ENCODE data around the gene ELAVL1. TPM values are rescaled to one million over a fixed set of nuclear protein-coding genes. Genes with fewer than 3 reads are reported as not detected.

The ELAVL1 gene
- total RNA-seq, 1 donor from 2014 or later, result 37.4 TPM

GRCh38 chr19:7915250-7916102 is 90.0 kb downstream of the ELAVL1 start:
- peaks cover 5% of the 10 kb centered on the region for H3K36me3 ChIP-seq (ENCODE audit: control insufficient read depth, insufficient read depth, low read length)
- DNase-seq (ENCODE audit: low read depth) (no peak), FAIRE-seq (no peak)
- TF ChIP-seq CTCF (IDR thresholded peaks at IDR 0.05; ENCODE audit: insufficient read depth, low read length, severe bottlenecking), result no peak
- peaks cover 2% of the 10 kb centered on the region for H3K27me3 ChIP-seq (ENCODE audit: control insufficient read depth, insufficient read depth, low read length)
- peak overlapping the region; percentile 49 for H3K4me3 ChIP-seq (ENCODE audit: low read depth, low read length)

GRCh38 chr19:7914598-7915045 is 90.8 kb downstream of the ELAVL1 start, which contains the start of gene TGFBR3L:
TSS of gene TGFBR3L (plus strand) at chr19:7914830.
- H3K36me3 ChIP-seq (ENCODE audit: control insufficient read depth, insufficient read depth, low read length), result peaks cover 7% of the 10 kb centered on the region
- H3K27me3 ChIP-seq (ENCODE audit: control insufficient read depth, insufficient read depth, low read length), result peaks cover 2% of the 10 kb centered on the region
- DNase-seq (ENCODE audit: low read depth) (no peak), FAIRE-seq (no peak)
- no peak for TF ChIP-seq CTCF (IDR thresholded peaks at IDR 0.05; ENCODE audit: insufficient read depth, low read length, severe bottlenecking)
- no peak within 1 kb of the TSS for H3K4me3 ChIP-seq (ENCODE audit: low read depth, low read length)

- FAIRE-seq (no peak), DNase-seq (ENCODE audit: low read depth) (no peak)
- H3K4me3 ChIP-seq (ENCODE audit: low read depth, low read length), result no peak overlapping the region
- TF ChIP-seq CTCF (IDR thresholded peaks at IDR 0.05; ENCODE audit: insufficient read depth, low read length, severe bottlenecking), result no peak
- H3K36me3 ChIP-seq (ENCODE audit: control insufficient read depth, insufficient read depth, low read length), result peaks cover 7% of the 10 kb centered on the region
- H3K27me3 ChIP-seq (ENCODE audit: control insufficient read depth, insufficient read depth, low read length), result peaks cover 2% of the 10 kb centered on the region
Observed at GRCh38 chr19:7914099-7914498, 91.3 kb downstream of the ELAVL1 start.

DNA sequence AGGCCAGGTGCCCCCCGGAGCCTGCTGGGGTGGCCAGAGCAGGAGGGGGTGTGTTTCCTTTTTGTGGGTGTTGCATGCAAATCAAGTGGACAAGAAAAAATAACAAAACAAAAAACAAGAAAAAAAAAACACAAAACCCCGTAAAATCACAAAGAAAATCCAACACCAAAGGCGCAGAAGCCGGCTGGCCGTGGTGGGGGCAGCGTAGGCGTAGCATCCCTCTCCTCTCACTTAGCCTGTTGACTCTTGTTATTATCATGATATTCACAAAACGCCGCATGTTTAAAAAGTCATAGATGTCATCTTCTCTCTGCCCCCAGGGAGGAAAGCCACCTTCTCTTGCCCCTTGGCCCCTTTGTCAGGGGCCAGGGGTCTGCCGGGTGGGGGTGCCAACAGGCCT is 91.8 kb downstream of the ELAVL1 start:
- no peak for TF ChIP-seq CTCF (IDR thresholded peaks at IDR 0.05; ENCODE audit: insufficient read depth, low read length, severe bottlenecking)
- no peak for DNase-seq (ENCODE audit: low read depth)
- Histone ChIP-seq H3K4me3 (ENCODE audit: low read depth, low read length) (no peak overlapping the region), H3K27me3 (ENCODE audit: control insufficient read depth, insufficient read depth, low read length) (peaks cover 2% of the 10 kb centered on the region), H3K36me3 (ENCODE audit: control insufficient read depth, insufficient read depth, low read length) (peaks cover 7% of the 10 kb centered on the region)
- FAIRE-seq, result no peak

- no peak for TF ChIP-seq CTCF (IDR thresholded peaks at IDR 0.05; ENCODE audit: insufficient read depth, low read length, severe bottlenecking)
- Histone ChIP-seq H3K4me3 (ENCODE audit: low read depth, low read length) (no peak overlapping the region), H3K36me3 (ENCODE audit: control insufficient read depth, insufficient read depth, low read length) (peaks cover 7% of the 10 kb centered on the region), H3K27me3 (ENCODE audit: control insufficient read depth, insufficient read depth, low read length) (peaks cover 2% of the 10 kb centered on the region)
- FAIRE-seq (no peak), DNase-seq (ENCODE audit: low read depth) (no peak)
Observed at GRCh38 chr19:7912697-7913564, 92.5 kb downstream of the ELAVL1 start.

All from bronchial epithelial cell (primary cell).